HG03196 (cell line): ENCODE measurements around the gene IFNA13.
"Not testable (repeated sequence)": the region's sequence is repeated elsewhere in the genome, so short reads cannot be mapped to it uniquely, and the experiment has no call there.

Experiments
- ATAC-seq: cut with Tn5 transposase; IDR thresholded peaks from one replicate; pipeline ENCODE4 v1.9.1; 2021; ENCODE audit not compliant: unreplicated experiment

Gene IFNA13

DNA sequence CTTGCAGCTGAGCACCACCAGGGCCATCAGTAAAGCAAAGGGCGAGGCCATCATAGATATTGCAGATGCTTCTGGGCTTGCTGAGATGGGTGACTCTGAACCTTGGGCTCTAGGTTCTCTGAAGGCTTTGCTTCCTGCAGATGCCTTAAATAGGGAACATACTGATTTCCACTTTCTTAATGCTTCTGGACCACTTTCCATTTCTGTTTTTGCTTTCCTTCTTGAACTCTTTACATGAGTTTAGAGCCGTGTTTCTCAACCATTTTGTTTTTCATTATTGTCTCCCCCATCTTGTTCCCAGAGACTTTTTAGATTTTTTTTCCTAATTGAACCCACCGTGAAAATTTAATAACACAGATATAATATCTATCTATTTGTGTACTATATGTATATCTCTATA, at the start of gene IFNA13:
Gene IFNA13, minus strand, starts transcription at position 101 of the 400 bp plus-strand sequence. Its CDS starts 47 bp downstream, at position 54.
- no peak for ATAC-seq

DNA sequence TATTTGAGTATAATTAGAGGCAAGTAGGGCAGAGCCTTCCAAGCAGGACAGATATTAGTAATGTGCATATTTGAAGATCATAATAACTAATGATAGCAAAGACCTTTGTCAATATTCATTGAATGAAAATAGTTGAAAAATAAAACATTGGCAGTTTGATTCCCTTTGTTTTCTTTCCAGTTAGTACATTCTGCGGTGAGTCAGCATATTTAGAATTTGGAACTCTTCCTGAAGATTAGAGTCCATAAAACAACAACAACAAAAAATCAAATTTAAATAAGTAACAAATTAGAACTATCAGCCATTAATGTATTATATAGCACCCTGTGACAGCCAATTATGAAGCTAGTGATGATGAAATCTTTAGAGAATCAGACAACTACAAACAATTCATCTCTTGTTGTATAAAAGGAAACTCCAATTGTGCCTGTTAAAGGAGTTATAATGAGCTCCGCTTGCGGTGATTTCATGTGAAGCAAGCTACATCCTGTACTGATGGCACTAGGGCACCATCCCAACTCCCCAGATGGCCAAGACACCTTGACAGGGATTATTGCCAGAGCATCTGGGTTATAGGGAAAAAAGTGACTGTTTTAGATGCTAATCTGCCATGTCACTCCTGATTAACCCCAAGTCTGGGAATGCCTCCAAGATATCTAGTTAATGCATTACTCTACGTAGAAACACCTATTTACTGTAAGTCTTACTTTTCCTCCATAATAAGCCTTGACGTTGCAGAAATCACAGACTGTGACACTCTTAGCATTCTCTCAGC, 47.8 kb upstream of the IFNA13 start:
- no peak for ATAC-seq

DNA sequence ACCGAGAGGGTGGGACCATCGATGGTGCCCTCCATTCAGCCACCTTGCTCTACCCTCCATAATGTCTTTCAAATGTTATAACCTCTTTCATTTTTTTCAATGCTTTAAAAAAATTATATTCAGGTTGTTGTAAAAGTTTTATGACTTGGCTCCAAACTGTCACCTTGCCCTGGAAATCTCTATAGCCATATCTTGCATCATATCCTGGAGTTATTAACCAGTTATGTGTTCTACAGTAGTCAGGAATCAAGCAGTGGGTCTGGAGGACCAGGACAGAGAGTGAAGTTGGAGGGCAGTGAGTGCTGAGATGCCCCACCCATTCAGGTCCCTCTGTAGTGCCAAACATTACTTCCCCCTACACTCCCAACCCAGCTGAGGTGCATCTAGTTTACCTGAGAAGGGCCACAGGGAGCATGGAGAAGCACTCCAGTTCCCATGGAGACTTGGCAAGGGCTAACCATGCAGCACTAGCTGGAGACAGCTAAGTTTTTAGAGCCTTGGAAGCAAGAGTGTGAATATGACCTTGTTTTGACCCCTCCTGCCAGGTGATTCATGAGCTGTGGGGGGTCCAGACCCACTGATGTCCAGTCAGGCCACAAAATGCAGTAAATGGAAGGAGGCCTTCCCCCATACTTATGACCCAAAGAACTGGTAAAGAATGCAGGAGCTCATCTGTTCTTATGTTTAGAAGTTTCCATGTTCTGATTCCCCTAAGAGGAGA, 46.5 kb upstream of the IFNA13 start:
- ATAC-seq = no peak

DNA sequence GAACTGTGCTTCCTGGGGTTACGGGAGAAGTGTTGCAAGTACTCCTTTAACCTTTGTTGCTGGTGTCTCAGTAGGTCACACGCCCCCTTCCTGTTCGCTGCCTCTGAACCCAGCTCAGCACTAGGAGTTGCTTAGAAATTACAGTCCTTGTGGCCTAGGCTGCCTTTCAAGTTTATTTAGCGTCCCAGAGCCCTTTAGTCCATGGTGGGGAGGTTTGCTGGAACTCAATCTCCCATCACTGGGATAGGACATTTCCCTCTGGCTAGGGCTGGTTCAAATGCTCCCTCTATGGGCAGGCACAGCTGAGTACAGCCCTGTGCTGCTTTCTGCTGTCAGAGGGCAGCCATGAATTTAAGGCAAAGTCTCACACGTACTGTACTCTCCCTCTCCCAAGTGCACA, 45.8 kb upstream of the IFNA13 start:
- ATAC-seq = no peak

DNA sequence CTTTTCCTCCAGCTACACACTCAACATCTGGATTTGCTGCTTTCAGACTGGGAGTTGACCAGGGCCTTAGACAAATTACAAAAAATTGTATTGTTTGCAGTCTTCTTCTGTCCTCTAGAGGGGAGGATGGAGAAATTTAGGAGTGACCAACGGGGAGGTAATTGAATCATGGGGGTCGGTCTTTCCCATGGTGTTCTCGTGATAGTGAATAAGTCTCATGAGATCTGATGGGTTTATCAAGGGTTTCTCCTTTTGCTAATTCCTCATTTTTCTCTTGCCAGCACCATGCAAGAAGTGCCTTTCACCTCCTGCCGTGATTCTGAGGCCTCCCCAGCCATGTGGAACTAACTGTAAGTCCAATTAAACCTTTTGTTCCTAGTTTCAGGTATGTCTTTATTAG, 45.3 kb upstream of the IFNA13 start:
- ATAC-seq = no peak

DNA sequence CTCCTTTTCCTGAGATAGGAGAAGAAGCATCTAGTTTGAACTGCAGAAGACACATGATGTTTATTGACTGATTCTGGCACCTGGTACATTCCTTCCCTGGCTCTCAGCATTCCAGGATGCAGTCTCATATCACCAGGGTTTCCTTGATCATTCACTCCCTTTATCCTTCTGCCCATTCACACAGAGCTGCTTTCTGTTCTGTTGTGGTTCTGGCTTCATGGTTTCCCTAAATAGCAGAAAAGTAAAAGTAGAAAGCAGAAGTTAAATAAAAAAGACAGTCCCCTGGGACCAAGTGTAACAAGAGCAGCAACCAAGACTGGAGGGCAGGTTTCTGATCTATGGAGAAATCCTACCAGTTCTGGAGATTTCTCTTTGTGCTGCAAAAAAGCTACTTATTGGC, 44.2 kb upstream of the IFNA13 start:
- ATAC-seq = no peak

DNA sequence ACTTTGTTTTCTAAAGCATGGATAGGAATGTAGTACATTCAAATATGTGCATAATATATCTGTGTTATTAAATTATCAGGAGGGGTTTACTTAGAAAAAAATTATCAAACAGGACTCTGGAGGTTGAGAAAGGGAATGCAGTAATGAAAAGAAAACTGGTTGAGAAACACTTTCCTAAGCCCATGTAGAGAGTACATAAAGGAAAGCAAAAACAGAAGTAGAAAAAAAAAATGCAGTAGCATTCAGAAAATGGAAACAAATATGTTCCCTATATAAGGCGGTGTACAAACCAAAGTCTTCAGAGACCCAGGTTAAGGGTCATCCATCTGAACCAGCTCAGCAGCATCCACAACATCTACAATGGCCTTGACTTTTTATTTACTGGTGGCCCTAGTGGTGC, 41.0 kb upstream of the IFNA13 start, which contains the start of gene IFNA8:
Gene IFNA8, plus strand, starts transcription at position 301 of the 400 bp plus-strand sequence. Its CDS starts 60 bp downstream, at position 361.
- ATAC-seq = no peak

DNA sequence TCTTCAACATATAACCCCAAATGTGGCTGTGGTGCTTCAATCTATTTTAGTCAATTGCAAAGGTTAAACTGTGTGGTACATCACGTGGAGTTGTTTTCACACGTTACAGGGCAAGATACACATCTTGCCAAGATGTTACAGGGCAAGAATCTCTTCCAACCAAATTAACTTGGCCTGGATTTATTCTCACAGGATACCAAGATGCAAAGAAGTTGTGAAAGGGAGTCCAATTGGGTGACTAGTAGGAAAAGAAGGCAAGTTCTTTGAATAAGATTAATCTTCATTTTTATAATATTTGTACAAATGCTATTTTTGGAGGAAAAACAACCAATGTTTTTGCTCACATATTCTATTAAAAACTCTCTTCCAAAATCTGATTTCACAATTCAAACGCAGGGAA, 36.3 kb upstream of the IFNA13 start:
- ATAC-seq = no peak

DNA sequence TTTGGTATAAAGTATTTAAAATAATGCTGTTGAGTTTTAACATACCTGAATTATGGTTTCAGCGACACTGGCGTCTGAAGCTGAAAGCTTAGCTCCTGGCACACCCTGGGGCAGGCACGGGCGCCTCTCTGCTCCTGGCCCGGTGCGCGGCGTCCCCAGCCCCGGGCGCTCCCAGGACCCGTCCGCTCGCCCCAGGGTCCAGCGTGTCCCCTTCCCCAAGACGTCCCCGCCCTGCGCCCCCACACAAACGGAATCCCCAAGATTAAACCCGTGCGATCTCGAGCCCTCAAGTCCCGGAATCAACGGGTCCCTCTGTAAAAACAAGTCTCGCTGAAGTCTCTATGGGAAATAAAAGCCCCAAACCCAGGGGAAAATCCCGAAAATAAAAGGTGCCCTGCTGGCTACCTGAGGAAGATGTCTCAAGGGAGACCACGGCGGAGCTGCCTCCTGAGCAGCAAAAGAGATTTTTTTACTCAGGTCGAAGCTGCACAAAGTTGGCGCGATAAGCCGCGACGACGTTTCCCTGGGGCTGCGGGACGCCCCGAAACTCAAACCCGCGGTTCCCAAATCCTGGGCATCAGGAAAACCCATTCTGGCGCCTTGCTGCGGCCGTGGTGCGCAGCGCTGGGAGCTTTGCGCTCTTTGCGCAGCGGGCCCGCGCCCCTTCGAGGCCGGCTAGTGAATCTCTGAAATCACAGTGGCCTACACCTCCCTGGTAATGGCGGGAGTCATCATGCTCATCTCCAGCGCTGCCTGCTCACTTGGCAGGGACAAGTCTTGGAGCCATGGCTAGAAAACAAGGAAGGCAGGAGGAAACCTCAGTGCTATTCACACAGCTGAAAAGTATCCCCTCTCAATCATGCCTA, 34.8 kb upstream of the IFNA13 start:
- ATAC-seq = peak; percentile 63

DNA sequence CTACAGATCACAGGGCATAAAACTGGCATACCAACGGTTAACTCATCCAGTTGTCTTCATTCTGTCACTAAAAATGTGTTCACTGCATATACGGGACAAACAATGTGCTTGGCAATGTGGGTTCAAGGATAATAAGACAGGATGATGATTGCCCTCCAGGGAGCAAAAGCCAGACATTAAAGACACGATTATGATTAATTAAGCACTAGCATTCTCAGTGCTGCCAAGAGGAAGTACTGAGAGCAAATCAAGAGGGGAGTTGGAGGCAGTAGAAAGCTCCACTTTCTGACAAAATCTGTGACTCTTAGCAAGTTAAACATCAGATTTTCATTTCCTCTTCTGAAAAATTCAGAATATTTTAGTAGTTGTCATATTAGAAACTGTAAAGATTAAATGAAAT, 32.1 kb upstream of the IFNA13 start:
- no peak for ATAC-seq

DNA sequence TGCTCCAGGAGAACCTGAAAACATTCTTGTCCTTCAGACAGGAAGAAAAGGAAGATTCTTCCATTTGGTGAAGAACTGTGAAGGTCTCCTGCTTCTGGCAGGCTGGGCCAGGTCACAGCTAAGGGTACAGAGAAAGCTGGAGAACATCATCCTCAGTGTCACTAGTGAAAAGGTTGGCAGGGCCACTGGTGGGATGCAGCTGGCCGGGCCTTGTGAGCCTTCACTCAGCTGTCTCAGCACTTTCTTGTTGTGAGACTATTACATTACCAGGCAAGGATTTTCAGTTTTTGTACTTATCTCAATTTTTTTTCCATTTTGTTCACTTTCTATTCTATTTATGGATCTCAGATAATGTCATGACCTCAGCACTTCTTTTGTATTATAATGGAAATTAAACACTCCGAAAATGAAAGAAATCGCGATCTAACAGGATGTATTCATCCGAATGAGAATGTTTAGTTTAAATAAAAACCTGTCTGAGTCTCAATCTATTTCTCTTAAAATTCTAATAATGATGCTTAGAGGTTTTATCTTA, 31.2 kb upstream of the IFNA13 start:
- ATAC-seq = no peak

DNA sequence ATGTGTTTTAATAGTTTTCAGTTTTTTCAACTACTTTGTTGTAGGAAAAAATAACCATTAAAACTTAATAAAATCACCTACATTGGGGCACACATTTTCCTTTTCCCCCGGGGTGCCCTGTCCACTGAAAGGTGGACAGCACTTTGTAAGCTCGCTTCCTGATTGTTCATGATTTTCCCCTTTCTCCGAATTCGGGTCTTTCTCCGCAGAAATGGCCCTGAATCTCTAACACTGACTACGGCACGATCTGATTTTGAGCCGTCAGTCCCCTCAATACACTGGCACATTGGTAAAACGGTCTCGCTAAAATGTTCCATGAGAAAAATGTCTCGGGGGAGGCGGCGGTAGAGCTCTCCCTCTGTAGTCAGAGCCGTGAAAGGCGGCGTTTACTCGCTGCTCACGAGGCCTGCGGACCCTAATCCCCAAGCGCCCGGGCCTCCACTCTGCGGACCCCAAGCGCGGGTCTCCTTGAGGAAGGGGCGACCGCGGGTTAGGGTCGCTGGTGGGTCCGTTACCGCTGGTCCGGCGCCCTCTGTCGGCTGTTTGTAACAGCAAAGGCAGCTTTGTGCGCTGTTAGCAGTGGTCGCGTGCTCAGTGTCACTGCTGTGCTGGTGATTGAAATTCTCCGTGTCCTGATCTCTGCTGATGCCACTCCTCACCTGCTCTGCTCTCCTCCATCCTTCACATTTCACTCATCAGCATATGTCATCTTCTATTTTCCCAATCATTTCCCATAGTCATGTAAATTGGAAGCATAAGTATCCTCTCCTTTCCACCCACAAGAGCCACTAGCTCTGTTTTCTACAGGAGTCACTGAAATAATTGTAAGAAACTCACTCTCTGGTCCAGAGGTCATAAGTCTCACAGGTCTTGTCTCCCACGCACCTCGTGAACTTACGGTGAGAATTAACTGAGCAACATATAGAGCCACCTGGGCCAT, 28.2 kb upstream of the IFNA13 start:
- ATAC-seq = peak; percentile 81

DNA sequence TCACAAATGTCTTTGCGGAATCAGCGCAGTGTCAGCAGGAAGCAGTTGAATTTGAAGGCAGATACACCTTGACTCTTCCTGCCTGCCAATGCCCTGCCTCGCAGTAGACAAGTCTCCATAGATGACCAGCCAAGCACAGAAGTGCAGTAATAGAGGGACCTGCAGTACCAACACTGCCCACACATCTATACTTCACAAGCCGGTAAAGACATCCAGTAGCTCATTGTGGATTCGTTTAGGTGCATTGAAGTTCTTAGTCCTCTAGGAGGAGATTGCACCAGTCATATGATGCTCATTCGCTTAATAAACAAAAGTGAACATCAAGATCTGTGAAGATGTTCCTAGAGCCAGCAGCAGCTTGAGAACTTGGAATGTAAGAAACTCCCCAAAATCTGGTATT, 24.4 kb upstream of the IFNA13 start:
- peak; percentile 65 for ATAC-seq

DNA sequence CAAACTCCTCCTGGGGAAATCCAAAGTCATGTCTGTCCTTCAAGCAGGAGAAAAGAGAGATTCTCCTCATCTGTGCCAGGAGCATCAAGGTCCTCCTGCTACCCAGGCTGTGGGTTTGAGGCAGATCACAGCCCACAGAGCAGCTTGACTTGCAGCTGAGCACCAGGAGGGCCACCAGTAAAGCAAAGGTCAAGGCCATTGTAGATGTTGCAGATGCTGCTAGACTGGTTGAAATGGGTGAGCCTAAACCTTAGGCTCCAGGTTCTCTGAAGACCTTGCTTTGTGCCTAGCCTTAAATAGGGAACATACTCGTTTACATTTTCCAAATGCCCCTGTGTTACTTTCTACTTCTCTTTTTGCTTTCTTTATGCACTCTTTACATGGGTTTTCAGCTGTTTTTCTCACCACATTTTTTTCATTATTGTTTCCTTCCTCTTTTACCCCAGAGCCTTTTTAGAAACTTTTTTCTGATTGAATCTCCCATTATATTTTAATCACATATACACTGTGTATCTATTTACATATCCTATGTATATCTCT, 17.3 kb upstream of the IFNA13 start, which contains the start of gene IFNA2:
Gene IFNA2, minus strand, starts transcription at position 268 of the 540 bp plus-strand sequence. Its CDS starts 69 bp downstream, at position 199.
- ATAC-seq = no peak

DNA sequence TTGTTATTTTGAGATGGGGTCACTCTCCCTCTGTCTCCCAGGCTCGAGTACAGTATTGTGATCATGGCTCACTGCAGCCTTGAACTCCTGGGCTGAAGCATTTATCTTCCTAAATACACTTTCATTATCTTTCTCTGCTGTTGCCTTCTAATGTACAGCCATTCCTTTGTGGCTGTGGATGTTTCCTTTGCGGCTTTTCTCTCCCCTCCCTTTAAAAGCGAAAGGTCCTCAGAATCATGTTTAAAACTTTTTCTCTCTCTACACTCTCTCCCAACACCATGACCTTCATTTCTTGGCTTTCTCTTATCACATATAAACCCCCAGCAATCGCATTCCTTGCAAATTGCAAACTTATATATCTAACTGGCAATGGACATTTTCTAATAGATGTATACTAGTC, 15.8 kb upstream of the IFNA13 start:
- ATAC-seq = no peak

DNA sequence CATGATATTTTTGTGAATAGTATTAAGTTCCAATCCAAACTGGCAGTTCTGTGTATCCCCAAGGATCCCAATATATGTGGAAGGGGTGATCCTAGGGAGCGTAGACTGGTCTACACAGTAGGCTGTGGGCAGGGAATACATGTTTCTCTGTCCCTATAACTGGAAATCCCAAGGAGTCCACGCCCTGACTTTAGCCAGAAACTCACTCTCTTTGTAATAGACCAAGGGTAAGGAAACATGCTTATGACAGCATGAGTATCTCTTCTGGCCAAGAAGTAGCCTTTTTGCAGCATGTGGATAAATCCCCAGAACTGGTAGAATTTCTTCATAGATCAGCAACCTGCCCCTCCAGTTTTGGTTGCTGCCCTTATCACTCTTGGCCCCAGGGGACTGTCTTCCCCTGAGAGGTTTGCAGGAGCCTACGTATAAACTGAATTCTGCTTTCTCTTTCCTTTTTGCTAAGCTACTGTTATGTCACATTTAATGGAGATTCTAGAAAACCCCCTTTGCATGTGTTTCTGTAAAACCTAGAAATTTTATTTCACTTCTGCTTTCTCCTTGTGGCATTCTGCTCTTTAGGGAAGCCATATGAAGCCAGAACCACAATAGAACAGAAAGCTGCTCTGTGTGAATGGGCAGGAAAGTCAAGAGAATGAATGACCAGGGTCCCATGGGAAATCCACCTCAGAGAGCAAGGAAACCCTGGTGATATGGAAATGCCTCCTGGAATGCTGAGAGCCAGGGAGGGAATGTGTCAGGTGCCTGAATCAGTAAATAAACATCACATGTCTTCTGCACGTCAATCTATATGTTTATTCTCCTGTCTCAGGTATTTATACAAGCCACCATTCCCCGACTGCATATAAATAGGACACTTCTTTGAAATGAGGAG, 13.8 kb upstream of the IFNA13 start:
- ATAC-seq = peak; percentile 97

DNA sequence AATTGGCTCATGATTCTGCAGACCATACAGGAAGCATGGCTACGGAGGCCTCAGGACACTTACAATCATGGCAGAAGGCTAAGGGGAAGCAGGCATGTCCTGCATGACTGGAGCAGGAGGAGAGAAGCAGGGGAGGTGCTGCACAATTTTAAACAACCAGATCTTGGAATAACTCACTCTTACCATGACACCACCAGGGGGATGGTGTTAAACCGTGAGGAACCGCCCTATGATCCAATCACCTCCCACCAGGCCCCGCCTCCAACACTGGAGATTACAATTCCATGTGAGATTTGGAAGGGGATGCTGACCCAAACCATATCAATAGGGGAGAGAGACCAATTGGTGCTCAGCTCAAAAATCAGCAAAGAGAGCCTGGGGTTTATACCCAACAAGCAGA, 3.6 kb upstream of the IFNA13 start:
- ATAC-seq = not testable (repeated sequence)

DNA sequence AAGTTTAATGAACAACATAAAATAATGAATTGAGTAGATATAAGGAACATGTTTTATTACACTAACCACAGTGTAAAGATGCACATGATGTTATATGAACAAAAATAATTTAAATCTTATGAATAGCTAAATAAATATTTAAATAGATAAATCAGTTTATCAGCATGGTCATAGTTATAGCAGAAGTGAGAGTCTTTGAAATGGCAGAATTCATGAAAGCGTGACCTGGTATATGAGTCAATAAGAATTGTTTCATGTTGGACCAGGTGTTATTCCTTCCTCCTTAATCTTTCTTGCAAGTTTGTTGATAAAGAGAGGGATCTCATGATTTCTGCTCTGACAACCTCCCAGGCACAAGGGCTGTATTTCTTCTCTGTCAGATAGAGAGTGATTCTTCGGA, 688 bp downstream of the IFNA13 start:
- ATAC-seq = peak; percentile 81

DNA sequence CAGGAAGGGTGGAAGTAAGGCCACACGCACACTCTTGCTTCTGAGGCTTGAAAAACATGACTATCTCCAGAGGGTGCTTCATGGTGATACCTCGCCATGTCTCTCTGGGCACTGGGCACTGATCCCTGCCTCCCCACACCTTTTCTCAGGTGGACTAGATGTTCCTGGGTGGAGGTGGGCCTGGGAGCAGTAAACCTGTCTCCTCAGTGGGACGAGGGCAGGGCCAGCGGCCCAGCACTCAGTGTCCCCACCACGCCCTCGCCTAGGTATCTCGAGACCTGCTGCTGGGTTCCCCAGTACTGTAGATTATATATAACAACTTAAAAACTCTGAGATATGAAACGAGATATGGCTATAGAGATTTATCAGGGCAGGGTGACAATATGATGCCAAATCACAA, 5.6 kb downstream of the IFNA13 start:
- ATAC-seq = no peak
